ENCODE results near the gene RASL11A. TPM values are rescaled to one million over a fixed set of nuclear protein-coding genes. Genes with fewer than 3 reads are reported as not detected.

The RASL11A gene
- total and polyA plus RNA-seq, 2 experiments from 2014 or later: 6.3 to 18.8 TPM

- WGBS (ENCODE audit: low lambda C conversion rate, missing lambda C conversion rate): 89% methylated on average over 3 of the region's 3 CpGs
- H2AFZ ChIP-seq: no peak overlapping the region
- H3K79me2 ChIP-seq: no peaks in the 10 kb centered on the region
- no peak for DNase-seq (ENCODE audit: low spot score)
- no peaks in the 10 kb centered on the region for H3K27me3 ChIP-seq
- H3K9me2 ChIP-seq (replicated peaks; ENCODE audit: insufficient read depth): no peaks in the 10 kb centered on the region
- H4K20me1 ChIP-seq (ENCODE audit: insufficient read depth, poor library complexity, severe bottlenecking): no peaks in the 10 kb centered on the region
- TF ChIP-seq EZH2phosphoT487 (IDR thresholded peaks at IDR 0.05; ENCODE audit: low read depth, severe bottlenecking, unreplicated experiment) (no peak), EZH2 (IDR thresholded peaks at IDR 0.05; ENCODE audit: borderline replicate concordance) (no peak), CTCF (IDR thresholded peaks at IDR 0.05; ENCODE audit: poor library complexity) (no peak)
- no peak overlapping the region for H3K4me2 ChIP-seq
- no peak overlapping the region for H3K4me3 ChIP-seq
- H3K27ac ChIP-seq: no peak overlapping the region
- no peaks in the 10 kb centered on the region for H3K9me3 ChIP-seq (ENCODE audit: low read depth)
- H3K36me3 ChIP-seq (replicated peaks; ENCODE audit: insufficient read depth, low read depth): no peaks in the 10 kb centered on the region
- H3K4me1 ChIP-seq (ENCODE audit: insufficient read depth): no peaks in the 10 kb centered on the region
These were observed 41.0 kb upstream of the RASL11A start for GRCh38 chr13:27229642-27230041.

- Histone ChIP-seq H3K9me2 (replicated peaks; ENCODE audit: insufficient read depth) (no peaks in the 10 kb centered on the region), H2AFZ (no peak overlapping the region), H3K4me2 (no peak overlapping the region), H3K4me1 (ENCODE audit: insufficient read depth) (no peaks in the 10 kb centered on the region), H3K36me3 (replicated peaks; ENCODE audit: insufficient read depth, low read depth) (no peaks in the 10 kb centered on the region), H3K79me2 (no peaks in the 10 kb centered on the region), H3K27ac (no peak overlapping the region), H3K27me3 (no peaks in the 10 kb centered on the region), H3K9me3 (ENCODE audit: low read depth) (no peaks in the 10 kb centered on the region), H3K4me3 (no peak overlapping the region), H4K20me1 (ENCODE audit: insufficient read depth, poor library complexity, severe bottlenecking) (no peaks in the 10 kb centered on the region)
- TF ChIP-seq EZH2phosphoT487 (IDR thresholded peaks at IDR 0.05; ENCODE audit: low read depth, severe bottlenecking, unreplicated experiment) (no peak), EZH2 (IDR thresholded peaks at IDR 0.05; ENCODE audit: borderline replicate concordance) (no peak), CTCF (IDR thresholded peaks at IDR 0.05; ENCODE audit: poor library complexity) (no peak)
- no peak for DNase-seq (ENCODE audit: low spot score)
- 89% methylated on average over 5 of the region's 5 CpGs for WGBS (ENCODE audit: low lambda C conversion rate, missing lambda C conversion rate)
These were observed 36.7 kb upstream of the RASL11A start for GRCh38 chr13:27233964-27234363.

- H3K27ac ChIP-seq: no peak overlapping the region
- no peak for DNase-seq (ENCODE audit: low spot score)
- H3K9me3 ChIP-seq (ENCODE audit: low read depth): no peaks in the 10 kb centered on the region
- no peaks in the 10 kb centered on the region for H3K9me2 ChIP-seq (replicated peaks; ENCODE audit: insufficient read depth)
- no peak overlapping the region for H3K4me2 ChIP-seq
- WGBS (ENCODE audit: low lambda C conversion rate, missing lambda C conversion rate): 78% methylated on average over 2 of the region's 2 CpGs
- H2AFZ ChIP-seq: no peak overlapping the region
- H4K20me1 ChIP-seq (ENCODE audit: insufficient read depth, poor library complexity, severe bottlenecking): no peaks in the 10 kb centered on the region
- H3K4me1 ChIP-seq (ENCODE audit: insufficient read depth): no peaks in the 10 kb centered on the region
- H3K4me3 ChIP-seq: no peak overlapping the region
- H3K79me2 ChIP-seq: no peaks in the 10 kb centered on the region
- TF ChIP-seq CTCF (IDR thresholded peaks at IDR 0.05; ENCODE audit: poor library complexity) (no peak), EZH2phosphoT487 (IDR thresholded peaks at IDR 0.05; ENCODE audit: low read depth, severe bottlenecking, unreplicated experiment) (no peak)
- H3K36me3 ChIP-seq (replicated peaks; ENCODE audit: insufficient read depth, low read depth): no peaks in the 10 kb centered on the region
- no peaks in the 10 kb centered on the region for H3K27me3 ChIP-seq
These were observed 34.2 kb upstream of the RASL11A start for GRCh38 chr13:27236478-27236877.

- Histone ChIP-seq H4K20me1 (ENCODE audit: insufficient read depth, poor library complexity, severe bottlenecking) (no peaks in the 10 kb centered on the region), H3K9me2 (replicated peaks; ENCODE audit: insufficient read depth) (no peaks in the 10 kb centered on the region), H3K9me3 (ENCODE audit: low read depth) (no peaks in the 10 kb centered on the region), H3K27me3 (no peaks in the 10 kb centered on the region), H3K79me2 (no peaks in the 10 kb centered on the region), H3K27ac (no peak overlapping the region), H3K4me1 (ENCODE audit: insufficient read depth) (no peaks in the 10 kb centered on the region), H3K36me3 (replicated peaks; ENCODE audit: insufficient read depth, low read depth) (no peaks in the 10 kb centered on the region), H2AFZ (no peak overlapping the region), H3K4me2 (no peak overlapping the region), H3K4me3 (no peak overlapping the region)
- no peak for DNase-seq (ENCODE audit: low spot score)
- 85% methylated on average over 5 of the region's 5 CpGs for WGBS (ENCODE audit: low lambda C conversion rate, missing lambda C conversion rate)
- TF ChIP-seq EZH2 (IDR thresholded peaks at IDR 0.05; ENCODE audit: borderline replicate concordance): no peak
- TF ChIP-seq CTCF (IDR thresholded peaks at IDR 0.05; ENCODE audit: poor library complexity): no peak
- TF ChIP-seq EZH2phosphoT487 (IDR thresholded peaks at IDR 0.05; ENCODE audit: low read depth, severe bottlenecking, unreplicated experiment): no peak
These were observed 27.9 kb upstream of the RASL11A start for GRCh38 chr13:27242702-27243101.
